CD4-positive, alpha-beta T cell treated with Interleukin-6 for 4 hours (primary cell): Measurements from ENCODE around the gene THAP2.

Experiments used
- DNase-seq: peaks from one replicate; pipeline ENCODE4 v3.0.0-alpha.2; 2020; ENCODE audit warnings: mixed read lengths

Gene THAP2

DNA sequence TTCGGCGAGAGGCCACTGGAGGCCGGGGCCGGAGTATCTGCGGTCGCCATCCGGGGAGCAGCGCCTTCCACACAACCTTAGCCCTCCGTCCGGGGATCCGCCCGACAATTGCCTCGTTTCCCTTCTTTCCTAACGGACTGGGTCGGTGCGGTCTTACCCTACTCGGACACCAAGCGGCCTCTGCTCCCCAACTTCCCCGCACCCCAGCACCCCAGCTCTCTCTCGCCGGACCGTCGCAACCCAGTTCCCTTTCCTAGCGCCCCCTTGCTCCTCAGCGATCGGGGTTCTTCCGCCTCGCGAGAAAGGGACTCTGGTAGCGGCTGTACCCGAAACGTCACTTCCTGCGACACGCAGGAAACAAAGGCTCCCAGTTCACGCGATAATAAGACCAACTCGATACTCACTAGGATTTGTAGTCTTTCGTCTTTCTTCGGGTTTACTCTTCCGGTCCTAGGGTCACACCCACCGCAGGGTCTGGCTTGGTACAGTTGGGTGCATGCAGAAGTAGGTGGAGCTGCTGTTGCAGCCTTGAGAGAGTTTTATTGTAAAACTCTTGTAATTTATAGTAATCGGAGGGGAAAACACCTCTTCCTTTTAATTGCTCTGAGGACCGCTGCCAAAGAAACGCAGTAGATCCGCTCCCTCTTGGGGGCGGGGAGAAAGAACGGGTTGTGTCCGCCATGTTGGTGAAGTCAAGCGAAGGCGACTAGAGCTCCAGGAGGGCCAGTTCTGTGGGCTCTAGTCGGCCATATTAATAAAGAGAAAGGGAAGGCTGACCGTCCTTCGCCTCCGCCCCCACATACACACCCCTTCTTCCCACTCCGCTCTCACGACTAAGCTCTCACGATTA lies at the start of gene THAP2, which contains the start of gene ZFC3H1:
Gene THAP2, plus strand, starts transcription at position 741 of the 850 bp plus-strand sequence. CDS start 209 bp downstream, outside the sequence.
Gene ZFC3H1, minus strand, starts transcription at position 288 of the 850 bp plus-strand sequence. Its CDS starts 238 bp downstream, at position 50.
- DNase-seq, result peak; percentile 90

DNA sequence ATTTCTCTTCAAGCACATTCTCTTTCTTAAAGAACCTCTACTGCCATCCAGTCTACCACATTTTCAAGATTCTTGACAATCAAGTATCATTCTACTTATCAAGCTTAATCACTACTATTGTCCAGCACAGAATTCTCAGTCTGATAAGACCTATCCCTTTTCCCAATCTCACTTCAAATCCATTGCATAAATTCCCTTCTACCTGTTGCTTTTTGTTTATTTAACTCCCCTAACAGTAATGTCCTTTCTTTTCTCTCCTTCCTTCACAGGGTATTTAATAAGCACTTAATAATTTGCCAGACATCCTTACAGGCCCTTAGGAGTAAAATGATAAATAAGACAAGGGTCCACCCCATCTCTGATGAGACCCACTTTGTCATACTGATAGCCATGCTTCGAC lies 42.2 kb upstream of the THAP2 start:
- DNase-seq, result no peak

DNA sequence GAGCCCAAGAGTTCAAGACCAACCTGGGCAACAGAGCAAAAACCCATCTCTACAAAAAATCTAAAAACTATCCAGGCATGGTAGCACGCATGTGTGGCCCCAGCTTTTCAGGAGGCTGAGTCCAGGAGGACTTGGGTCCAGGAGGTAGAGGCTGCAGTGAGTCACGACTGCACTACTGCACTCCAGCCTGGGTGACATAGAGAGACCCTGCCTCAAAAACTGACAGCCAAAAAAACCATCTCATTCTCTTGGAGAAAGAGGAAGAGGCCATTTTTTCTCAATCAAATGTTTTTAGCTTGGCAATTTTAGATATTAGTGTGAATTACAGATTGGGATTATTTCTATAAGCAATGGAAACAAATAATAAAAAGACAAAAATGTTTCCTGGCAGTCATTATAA lies 38.6 kb upstream of the THAP2 start:
- no peak for DNase-seq

DNA sequence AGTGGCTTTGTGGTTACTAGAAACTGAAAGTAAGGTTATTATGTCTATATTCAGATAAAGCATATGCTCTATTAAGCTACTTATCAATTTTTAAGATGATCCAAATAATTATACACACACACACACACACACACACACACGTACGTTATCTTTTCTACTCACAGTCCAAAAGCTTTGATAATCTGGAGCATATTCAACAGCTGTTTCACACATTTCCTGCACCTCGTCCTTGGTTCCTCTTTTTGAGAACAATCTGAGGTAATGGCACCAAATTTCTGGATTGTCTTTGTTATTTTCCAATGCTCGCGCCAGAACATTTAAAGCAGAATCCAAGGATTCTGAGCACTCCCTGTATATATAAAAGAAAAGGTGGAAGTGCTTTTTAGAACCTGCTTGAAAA lies 38.0 kb upstream of the THAP2 start:
- no peak for DNase-seq

DNA sequence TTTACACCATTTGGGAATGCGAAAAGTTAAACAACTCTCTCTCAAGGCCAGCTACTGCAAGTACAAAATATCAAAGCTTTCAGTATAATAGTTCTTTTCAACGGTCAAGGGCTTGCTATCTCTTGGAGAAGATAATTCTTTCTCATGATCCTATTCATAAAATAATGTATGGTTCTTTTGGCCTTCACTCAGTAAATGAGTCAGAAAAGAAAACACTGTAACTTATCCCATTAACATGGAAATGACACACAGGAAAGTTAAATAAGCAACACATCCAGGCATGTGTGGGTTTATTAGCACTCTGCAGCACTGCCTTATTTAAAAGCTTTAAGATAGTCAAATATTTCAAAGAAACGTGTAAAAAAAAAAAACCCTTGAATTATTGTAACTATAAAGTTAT lies 37.3 kb upstream of the THAP2 start:
- DNase-seq, result no peak

DNA sequence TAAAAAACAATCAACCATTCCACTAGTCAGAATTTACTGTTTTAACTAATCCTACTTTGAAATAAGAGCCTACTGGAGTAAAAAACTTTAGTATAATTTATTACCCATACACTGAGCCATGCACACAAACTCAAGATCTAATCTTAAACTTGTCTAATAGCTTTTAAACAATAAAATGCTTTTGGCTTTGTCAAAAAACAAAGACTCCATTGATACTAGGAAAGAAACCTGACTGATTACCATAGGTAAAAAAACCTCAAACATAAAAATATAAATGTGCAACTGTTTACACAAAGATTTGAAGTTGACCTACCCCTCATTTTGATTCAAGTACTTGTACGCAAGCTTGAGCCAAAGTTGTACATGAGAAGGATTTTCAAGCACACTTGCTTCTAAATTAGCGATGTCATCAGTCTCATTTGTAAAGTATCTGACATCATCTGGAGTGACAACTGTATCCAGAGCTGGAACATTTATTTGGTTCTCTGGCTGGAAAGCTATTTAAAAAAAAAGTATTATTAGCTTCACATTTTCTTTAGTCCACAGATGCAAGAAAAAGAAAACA lies 36.6 kb upstream of the THAP2 start:
- DNase-seq, result no peak

DNA sequence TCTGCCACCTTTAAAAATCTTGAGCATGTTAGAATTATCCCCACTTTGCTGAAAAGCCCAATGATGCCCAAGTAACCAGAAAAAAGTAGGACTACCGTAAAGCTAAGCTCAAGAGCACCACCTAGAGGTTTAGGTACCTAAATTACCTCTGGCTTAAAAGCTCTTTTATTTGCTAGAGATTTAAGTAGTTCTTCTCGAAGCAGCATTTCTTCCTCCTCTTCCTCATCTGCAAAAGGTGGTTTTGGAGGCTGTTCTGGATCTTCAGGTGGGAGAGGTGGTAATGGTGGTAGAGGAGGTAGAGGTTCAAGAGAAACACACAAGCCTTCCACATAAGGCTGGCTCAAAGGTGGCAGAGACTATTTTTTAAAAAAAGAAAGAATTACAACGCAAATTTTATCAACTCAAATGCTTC lies 27.4 kb upstream of the THAP2 start:
- DNase-seq, result peak; percentile 8

DNA sequence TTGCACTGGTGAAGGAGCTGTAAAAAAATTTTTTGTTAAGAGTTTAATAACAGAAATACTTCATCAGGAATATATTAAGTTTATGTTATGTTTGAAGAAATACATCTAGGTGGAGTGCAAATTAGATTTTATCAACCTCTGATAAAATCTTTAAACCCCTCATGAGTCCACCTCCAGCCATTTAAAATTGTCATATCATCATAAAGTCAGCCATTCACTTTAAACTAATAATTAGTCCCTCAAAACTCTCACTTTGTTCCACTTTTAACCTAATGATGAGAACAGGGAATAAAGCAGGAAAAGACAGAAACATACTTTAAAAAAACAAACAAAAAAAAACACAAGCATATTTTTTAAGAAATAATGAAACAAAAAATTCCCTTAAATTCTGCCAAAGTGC lies 25.6 kb upstream of the THAP2 start:
- no peak for DNase-seq

DNA sequence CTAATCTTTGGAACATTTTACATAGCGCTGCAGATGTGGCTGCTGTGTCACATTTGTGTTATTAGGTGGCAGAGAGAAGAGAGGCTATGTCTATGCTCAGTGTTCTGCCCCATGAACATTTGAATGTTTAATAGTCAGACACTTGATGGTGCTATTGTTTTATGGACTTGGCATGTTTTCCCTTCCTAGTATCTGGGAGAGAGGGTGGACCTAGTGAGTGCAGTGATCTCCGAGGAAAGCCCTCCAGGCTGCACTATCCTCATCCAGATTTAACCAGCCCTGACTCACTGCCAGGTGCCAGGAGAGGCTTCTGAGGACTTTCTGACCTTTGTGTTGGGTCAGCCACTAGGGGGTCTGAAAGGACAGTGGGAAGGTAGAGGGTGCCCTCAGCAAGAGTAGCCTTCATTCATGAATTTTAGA lies 24.8 kb upstream of the THAP2 start:
- no peak for DNase-seq

DNA sequence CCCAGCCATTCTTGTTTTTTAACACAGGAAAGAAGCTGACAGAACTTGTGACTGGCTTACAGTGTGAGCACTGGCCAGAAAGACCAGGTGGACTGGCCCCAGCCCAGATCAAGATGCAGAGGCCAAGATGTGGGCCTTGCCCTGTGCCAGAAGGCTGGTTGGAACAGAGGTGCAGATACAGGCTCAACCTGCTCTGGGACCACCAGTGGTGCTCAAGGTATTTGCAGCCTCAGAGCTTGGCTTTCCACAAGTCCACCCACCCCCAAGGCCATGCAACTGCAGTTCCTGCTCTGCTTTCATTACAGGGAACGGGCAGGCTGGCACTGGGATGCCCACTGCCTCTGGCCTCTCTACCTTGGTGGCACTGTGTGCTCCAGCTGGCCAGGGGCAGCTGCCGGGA lies 23.8 kb upstream of the THAP2 start:
- DNase-seq, result no peak

DNA sequence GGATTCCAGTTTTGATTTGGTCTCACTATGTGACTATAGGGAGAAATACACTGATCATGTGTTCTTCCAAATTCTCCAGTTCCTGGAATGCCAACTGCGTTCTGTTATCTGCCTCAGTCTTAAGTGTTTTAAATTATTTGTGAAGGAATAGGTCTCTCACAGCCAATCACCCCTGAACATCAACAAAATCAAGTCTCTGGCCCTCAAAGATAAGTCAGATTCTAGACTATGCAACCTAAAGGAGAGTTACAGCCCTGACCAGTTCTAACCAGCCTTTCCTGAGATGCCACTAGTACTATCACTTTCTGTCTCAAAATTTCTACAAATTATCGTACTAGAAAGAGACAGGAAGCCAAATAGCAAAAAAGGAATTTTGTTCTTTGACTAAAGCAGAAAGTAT lies 22.7 kb upstream of the THAP2 start:
- DNase-seq, result no peak

DNA sequence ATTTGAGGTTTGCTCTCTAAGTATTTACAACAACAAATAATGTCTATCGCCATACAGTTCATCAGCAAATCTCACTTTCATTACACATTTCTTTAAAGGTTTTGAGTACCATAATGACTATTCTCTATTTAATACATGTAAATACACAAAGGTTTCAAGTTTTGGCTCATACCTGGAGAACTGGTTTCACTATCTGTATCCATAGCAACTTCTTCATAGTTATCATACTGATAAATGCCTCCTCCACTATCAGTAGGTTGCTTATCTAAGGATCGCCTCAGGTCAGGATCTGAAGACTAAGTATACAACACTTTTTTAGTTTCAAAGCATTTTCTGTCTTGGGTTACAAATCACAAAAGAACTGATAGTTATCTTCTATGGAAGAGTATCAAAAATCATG lies 21.8 kb upstream of the THAP2 start:
- DNase-seq, result no peak

DNA sequence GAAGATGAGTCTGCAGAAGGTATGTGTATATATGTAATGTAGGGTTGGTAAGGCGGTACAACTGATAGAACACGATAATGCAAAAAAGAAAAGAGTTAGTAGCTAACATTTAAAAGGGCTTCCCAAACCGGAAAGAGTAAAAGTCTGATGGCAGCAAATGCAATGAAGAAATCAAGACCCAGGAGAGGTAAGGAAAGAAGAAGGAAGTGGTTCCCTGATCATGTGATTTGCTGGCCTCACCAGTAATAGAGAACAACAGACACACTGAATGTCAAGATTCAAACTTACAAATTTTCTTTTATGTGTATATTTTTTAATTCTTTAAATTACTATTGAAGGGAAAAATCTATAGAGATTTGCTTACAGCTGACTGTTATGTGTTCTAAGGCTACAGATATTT lies 18.8 kb upstream of the THAP2 start:
- DNase-seq, result no peak

DNA sequence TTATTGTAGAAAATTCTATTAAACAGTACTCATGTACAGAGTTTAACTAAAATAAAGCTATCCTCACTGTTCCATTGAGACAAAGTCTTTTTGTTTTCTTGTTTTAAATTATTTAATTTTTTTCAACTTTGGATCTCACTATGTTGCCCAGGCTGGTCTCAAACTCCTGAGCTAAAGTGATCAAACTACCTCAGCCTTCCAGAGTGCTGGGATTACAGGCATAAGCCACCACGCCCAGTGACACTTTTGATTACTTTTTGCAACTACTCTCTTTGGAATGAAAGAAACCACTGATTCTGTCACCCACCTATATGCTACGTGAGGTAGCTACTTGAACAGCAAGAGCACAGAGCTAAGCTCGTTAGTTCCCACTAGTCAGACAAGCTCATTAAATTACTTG lies 17.6 kb upstream of the THAP2 start:
- DNase-seq, result no peak

DNA sequence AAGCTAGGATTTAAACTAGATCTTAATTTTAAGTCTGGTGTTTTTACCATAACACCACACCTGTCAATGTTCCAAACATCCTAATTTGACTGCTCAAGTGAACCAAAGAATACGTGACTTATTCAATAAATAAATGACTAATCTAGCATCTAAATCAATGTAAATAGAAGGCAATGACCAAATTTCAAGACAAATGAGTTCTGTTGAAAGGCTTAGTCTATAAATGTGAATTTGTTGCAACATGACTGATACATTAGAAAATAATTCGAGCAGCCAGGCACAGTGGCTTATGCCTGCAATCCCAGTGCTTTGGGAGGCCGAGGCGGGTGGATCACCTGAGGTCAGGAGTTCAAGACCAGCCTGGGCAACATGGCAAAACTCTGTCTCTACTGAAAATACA lies 15.6 kb upstream of the THAP2 start:
- DNase-seq, result no peak

DNA sequence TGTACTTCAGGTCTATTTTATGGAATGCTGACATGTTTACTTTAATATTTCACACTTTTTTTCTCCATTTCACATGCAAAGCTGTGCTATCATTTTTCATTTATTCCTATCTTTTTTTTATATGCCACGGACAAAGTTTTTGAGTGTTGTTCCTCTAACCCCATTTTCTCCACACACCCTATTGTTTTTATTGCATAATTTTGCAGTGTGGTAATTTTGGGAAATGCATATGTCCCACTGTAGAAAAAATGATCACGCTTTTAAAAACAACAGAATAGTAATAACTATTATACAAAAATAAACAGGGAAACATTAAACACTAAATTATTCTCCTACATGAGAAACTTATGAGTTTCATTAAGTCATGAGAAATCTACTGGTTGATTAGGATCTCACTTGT lies 14.7 kb upstream of the THAP2 start:
- no peak for DNase-seq

DNA sequence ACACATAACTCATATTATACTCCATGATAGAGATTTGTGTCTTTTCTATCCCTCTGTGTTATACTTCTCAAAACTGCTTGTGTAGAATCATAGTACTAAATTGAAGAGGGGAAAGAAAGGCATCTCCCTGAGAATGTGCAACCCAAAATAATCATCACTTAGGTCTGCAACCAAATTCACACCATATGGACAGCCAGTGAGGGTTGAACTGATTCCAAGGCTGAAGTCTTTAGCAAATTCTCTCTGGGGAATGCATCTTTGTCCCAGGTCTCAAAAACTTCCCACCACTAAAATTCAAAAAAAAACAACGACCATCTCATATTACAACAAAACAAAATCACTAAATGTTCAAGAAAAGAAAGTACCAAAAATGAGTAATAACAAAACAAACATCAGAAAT lies 11.4 kb upstream of the THAP2 start:
- DNase-seq, result no peak

DNA sequence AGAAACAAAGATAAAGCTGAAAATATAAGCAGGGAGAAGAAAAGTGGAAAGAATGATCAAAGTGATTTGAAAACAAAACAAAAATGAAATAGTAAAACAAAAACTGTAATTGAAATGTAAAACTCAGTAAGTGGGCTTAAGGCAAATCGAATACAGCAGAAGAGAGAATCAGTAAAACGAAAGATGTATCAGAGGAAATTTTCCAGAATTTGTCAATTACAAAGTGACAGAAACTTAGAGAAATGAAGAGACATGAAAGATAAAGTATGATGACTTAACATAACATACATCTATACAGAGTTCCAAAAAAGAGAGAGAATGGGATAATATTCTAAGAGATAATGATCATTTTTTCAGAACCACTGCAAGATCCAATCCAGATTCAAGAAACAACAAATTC lies 11.0 kb upstream of the THAP2 start:
- no peak for DNase-seq

DNA sequence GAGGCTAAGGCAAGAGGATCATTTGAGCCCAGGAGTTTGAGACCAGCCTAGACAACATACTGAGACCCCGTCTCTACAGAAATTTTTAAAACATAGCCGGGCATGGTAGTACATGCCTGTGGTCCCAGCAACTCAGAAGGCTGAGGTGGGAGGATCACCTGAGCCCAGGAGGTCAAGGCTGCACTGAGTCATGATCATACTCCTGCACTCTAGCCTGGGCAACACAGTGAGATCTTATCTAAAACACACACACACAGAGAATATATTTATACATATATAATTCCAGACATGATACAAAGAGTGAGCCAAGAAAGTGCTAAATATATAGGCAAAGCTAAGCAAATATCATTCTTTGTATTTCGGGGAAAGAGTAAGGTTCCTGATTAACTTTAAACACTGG lies 9.9 kb upstream of the THAP2 start:
- no peak for DNase-seq

DNA sequence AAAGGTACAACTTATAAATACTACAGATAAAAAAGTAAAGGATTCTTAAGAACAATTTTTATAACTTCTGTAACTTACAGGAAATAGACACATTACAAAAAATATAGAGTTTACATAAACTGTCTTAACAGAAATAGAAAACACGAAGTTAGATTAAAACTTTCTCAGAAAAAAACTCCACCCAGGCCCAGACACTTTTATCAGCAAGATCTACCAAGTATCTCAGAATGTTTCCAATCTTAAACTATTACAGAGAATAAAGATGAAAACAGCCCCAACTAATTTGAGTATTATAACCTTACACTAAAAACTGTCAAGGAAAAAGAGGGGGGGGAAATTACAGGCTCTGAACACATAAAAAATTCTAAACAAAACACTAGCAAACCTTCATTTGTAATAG lies 8.6 kb upstream of the THAP2 start:
- no peak for DNase-seq

DNA sequence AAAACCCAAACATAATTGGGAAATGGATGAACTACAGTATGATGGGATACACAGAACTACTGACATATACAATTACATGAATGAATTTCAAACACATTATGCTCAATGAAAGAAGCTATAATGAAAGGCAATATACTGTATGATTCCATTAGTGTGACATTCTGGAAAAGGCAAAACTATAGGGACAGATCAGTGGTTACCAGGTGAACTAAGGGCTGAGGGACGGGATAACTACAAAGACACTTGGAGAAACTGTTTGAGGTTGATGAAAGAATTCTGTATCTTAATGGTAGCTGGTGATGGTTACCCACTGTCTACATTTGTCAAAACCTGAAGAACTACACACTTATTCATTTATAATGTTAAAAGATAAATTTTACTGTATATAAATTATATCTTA lies 8.2 kb upstream of the THAP2 start:
- no peak for DNase-seq

DNA sequence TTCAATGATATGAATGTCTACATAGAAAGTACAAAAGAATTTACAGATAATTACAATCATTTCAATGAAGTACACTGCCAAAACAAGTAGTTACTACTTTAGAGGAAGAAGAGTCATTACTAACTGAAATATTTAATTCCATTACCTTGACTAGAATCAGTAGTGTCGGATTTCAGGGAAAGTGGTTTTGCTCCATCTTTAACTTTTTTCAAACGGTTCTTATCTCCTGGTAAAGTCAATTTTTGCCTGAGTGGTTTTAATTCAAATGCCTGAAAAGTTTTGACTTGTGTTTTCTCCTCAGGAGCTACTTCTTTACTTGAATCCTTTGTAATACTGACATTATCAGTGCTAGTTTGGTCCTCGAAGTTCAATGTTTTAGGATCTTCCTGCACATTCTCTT lies 7.4 kb upstream of the THAP2 start:
- no peak for DNase-seq

DNA sequence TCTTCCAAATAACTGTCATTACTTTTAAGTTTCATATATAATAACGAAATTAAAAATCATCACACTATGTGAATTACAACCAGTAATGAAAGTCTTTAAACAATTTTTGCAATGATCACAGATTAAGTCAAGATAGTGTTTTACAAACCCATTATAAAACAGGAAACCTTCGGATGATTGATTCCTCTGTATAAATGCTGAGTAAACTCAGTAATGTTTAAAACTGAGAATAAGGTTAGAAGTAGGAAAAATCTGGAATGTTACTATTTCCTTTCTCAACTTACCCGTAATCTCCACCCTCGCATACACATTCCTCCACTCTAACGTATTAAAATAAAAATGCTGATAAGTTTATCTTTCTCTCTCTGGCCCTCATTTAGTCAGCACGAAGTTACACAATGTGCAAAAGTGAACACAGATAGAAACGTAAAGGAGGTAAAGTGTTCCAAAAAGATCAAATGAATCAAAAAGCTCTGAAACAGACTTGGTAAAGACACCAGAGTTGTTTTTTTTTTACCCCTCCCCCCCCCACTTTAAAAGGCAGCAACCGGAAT lies 2.0 kb upstream of the THAP2 start:
- DNase-seq, result no peak

DNA sequence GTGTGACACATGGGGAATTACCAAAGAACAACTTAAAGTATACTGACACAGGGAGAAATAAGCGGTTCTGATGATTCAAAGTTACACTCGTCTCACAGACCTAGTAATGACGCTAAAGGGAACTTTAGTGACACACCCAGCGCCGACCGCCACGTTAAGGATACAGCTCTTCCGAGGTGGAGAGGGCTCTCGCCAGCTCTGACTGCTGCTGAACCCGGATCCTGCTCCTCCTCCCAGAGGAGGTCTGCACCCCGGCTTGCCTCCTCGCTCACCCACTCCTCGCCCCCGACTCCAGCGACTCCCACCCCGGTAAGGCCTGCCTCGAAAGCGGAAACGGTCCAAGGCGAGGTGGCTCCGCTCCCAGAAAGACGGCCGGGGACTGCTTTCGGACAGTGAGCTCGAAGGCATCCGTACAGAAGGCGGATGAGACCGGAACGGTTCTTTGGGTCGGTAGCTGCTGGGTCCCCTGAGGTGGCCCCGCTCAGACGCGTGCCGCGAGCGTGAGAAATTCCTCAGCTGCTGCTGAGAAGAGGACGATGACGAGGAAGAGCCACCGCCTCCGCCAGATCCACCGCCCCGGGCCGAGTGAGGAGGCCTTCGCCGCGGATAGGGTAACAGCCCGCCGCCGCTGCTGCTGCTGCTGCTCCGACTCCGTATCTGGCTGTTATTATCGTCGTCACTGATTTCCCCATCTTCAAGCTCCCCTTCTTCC lies 1.1 kb upstream of the THAP2 start:
- peak; percentile 71 for DNase-seq
